PC-3 (cell line): Measurements from ENCODE around the gene LGALS3BP.

ENCODE experiments used
- EZH2 ChIP-seq: fragments of 300-600 bp; sonication (generic); IDR thresholded peaks from one replicate; pipeline ENCODE4 v1.6.1; 2017; ENCODE audit warnings: antibody characterized with exemption, mild to moderate bottlenecking, low read length; ENCODE audit not compliant: unreplicated experiment
- EZH2phosphoT487 ChIP-seq: fragments of 300-600 bp; sonication (generic); IDR thresholded peaks from 2 replicates; pipeline ENCODE4 v1.6.1; 2018; ENCODE audit warnings: mild to moderate bottlenecking, antibody characterized with exemption, low read length, borderline replicate concordance
- TF ChIP-seq, protein P1 (sequence below): fragments of 300-600 bp; sonication (generic); conservative IDR thresholded peaks from 2 replicates; pipeline ENCODE4 v1.5.1; 2017; ENCODE audit warnings: antibody characterized with exemption, low read depth, mild to moderate bottlenecking, low read length

DNA sequence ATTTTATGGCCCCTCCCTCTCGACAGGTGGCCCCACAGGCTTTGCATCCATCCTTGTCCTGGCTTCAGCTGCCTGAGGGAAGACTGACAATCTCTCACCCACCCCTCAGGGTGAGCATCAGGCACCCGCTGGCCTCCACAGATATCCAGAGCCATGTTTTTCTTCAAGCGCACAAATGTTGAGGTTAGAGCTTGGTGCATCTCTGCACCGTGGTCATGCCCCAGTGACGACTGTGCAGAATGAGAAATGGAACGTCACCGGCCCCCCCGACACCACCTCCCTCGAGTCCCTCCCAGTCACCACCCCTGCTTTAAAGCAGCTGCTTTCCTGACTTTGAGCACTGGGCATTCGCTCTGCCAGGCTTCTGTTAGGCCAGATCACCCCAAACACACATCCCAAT, 34.8 kb downstream of the LGALS3BP start:
- TF ChIP-seq, protein P1, sequence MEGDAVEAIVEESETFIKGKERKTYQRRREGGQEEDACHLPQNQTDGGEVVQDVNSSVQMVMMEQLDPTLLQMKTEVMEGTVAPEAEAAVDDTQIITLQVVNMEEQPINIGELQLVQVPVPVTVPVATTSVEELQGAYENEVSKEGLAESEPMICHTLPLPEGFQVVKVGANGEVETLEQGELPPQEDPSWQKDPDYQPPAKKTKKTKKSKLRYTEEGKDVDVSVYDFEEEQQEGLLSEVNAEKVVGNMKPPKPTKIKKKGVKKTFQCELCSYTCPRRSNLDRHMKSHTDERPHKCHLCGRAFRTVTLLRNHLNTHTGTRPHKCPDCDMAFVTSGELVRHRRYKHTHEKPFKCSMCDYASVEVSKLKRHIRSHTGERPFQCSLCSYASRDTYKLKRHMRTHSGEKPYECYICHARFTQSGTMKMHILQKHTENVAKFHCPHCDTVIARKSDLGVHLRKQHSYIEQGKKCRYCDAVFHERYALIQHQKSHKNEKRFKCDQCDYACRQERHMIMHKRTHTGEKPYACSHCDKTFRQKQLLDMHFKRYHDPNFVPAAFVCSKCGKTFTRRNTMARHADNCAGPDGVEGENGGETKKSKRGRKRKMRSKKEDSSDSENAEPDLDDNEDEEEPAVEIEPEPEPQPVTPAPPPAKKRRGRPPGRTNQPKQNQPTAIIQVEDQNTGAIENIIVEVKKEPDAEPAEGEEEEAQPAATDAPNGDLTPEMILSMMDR = no peak
- TF ChIP-seq EZH2phosphoT487 = no peak
- no peak for TF ChIP-seq EZH2
